HG02981 (cell line): ENCODE results near the gene CDIP1.

Experiments used
- ATAC-seq: cut with Tn5 transposase; IDR thresholded peaks from one replicate; pipeline ENCODE4 v1.9.1; 2021; ENCODE audit warnings: mild to moderate bottlenecking, moderate library complexity; ENCODE audit not compliant: unreplicated experiment

The CDIP1 gene

GRCh38 chr16:4539716-4540284, 1.2 kb upstream of the CDIP1 start:
- no peak for ATAC-seq

- ATAC-seq = peak; percentile 21
These were observed 913 bp downstream of the CDIP1 start for GRCh38 chr16:4537376-4538343.

DNA sequence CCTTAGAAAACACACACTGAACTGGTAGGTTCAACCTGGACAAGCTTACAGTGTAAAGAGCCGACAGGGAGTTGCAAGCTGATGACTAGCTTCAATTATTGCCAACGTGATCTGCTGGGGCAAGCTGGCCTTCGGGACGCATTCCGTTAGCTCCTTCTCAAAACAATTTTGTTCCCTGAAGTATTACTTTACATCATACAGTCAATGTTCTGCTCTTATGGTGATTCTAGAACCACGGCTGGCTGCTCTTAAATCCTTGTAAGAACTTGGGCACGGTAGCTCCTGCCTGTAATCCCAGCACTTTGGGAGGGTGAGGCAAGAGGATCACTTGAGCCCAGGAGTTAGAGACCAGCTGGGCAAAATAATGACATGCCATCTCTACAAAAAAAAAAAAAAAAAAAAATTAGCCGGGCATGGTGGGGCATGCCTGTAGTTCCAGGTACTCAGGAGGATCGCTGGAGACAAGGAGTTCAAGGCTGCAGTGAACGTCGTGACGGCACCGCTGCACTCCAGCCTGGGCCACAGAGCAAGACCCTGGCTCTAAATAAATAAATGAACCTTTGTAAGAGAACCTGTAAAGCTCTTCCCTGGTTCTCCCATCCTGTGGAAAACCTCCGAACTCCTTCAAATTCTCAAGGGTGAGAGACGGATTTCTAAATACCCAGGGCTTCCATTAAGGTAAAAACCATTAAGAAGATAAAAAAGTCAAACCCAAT, 2.0 kb downstream of the CDIP1 start:
- ATAC-seq = no peak

GRCh38 chr16:4535627-4536108, 2.9 kb downstream of the CDIP1 start:
- ATAC-seq = no peak

- ATAC-seq = no peak
These were observed 4.3 kb downstream of the CDIP1 start for GRCh38 chr16:4534151-4534790.

- ATAC-seq = no peak
These were observed 5.1 kb downstream of the CDIP1 start for GRCh38 chr16:4533490-4533889.

DNA sequence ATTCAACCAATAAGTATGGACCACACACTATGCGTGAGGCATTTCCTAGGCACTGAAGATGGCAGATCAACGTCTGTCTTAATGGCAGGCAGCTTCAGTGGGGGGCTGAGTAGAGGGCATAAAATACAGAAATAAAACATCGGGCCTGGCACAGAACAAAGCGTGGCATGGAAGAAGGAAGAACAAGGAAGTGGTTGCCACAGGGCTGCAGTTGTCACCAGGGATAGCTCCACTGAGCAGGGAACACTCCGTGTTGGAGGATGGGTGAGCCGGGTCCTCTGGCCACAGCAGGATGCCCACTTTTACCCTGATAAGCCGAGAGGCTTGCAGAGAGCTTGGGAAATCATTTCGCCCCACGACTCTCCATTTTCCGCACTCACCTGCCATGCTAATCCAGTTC, 6.3 kb downstream of the CDIP1 start:
- no peak for ATAC-seq

DNA sequence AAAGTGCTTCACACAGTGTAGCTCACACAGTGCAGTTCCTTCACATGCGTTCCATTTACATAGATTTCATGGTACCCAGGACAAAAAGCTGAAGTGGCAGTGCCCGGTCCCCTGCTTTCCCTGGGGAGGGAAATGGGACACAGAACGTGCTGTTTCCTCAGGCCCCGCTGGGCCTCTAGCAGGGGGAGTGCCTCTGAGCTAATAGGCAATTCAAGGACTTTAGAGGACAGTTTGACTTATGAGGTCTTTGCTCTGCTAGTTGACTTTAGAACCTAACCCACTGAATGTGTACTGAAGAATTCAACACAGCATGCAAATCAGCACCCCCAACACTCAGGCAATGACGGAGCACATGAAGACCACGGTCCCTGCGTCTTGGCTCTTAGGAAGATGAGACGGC, 6.8 kb downstream of the CDIP1 start:
- no peak for ATAC-seq

DNA sequence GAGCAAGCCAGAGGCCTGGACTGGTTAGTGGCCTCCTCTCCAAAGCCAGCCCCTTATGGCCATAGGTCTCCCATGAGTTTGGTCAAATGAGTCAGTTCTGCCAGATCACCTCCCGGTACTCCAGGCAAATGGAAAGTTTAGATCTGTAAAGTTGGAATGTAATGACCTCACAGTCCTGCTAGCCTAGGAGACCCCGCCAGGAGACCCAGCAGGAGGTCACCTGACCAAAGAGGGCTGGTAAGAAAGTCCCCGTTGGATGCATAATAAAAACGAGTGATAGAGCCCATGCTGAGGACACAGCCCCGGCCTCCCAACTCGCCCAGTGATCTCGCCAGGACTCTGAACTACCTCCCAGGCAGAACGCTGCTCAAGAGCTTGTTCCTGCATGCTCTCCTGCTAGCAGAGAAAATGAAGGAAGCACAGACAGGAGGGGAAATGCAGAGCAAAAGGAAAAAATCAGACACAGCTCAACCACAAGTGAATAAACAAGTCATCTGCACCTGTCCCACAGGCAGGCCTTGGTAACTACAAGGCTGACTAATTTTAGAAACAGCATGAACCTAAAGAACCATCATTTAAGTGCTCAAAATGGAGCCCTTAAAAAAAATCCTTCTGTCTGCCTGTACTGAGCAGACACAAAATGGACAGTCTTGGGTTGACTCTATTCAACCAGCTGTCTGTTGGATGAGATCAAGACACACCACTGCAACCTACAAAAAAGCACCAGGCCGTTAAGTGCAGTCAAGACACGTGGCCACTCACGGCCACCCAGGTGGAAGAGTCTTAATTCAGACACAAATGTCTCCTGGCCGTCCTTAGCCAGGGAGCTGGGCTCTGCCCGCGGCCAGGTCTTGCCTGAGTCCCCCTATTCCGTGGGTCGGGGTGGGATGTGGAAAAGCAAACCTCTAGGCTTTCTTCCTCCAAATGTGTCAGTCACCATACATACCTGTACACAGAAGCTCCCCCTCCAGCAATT, 9.2 kb downstream of the CDIP1 start:
- peak; percentile 50 for ATAC-seq

GRCh38 chr16:4525634-4526277, 12.8 kb downstream of the CDIP1 start:
- ATAC-seq = no peak

- ATAC-seq = no peak
These were observed 13.5 kb downstream of the CDIP1 start for GRCh38 chr16:4525069-4525468.

DNA sequence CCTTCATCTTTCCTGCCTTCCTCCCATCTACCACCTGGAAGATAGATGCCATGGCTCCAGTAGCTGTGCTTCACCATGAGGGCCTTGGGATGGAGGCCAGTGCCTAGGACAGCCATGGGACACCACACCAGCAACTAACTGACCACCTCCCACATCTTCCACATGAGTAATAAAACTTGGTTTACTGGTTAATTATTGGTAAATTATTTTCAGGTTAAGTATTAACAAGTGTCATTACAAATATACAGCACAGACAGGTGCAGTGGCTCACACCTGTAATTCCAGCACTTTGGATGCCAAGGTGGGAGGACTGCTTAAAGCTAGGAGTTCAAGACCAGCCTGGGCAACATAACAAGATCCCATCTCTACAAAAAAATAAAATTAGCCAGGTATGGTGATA, 14.0 kb downstream of the CDIP1 start:
- ATAC-seq = no peak

DNA sequence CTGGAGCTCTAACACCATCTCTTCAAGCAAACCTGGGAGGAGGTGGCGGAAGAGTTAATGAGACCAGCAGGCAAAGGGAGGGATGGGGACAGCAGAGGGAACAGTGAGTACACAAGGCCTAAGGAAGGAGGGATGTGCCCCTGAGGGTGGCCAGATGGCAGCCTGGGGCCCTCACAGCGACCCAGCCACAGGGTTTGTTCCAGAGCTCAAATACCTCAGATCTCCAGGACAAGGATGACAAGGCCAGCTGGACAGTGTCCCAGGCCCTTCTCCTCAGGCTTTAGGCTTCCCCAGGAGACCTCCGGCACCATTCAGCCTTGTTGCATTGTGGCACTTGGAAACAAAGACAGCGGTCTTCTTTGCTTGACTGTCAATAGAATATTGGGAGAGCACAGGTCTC, 14.9 kb downstream of the CDIP1 start:
- no peak for ATAC-seq

DNA sequence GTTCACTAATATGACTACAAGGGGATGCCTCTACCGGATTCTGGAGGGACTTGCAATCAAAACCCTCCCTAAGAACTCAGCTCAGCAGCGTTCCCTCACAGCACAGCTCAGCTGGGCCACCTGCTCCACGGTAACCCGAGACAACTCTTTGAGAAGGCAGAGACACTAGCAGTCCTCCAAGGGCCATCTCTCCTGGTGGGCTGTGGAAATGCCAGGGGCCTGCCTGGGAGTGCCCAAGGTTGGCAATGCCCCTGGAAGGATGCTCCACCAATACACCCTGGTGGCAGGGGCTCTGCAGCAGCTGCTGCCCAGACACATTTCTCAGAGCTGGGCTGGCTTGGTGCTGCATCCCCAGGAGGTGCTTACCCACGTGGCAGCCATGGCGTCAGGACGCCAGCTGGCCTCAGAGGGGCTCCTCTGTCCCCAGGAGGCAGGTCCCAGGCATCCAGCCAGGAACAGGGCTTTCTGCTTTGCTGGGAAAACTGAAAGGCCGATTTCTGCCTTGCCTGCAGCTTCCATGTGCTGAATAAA, 16.5 kb downstream of the CDIP1 start:
- no peak for ATAC-seq

DNA sequence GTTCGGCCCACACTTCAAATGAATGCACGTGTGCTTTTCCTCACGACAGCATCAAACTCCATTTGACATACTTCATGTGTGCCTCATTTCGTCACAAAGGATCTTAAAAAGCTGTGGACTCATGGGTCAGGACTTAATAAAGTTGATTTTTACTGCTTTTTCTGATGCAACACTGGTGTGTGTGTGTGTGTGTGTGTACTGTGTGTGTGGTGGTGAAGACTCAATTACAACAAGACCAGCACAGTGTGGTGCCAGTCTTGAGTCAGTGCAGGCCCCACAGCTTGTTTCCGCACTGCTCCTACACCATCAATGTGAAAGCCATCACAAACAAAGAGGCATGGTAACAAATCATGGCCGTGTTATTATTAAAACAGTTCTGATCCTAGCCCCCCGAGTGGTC, 17.7 kb downstream of the CDIP1 start:
- no peak for ATAC-seq

DNA sequence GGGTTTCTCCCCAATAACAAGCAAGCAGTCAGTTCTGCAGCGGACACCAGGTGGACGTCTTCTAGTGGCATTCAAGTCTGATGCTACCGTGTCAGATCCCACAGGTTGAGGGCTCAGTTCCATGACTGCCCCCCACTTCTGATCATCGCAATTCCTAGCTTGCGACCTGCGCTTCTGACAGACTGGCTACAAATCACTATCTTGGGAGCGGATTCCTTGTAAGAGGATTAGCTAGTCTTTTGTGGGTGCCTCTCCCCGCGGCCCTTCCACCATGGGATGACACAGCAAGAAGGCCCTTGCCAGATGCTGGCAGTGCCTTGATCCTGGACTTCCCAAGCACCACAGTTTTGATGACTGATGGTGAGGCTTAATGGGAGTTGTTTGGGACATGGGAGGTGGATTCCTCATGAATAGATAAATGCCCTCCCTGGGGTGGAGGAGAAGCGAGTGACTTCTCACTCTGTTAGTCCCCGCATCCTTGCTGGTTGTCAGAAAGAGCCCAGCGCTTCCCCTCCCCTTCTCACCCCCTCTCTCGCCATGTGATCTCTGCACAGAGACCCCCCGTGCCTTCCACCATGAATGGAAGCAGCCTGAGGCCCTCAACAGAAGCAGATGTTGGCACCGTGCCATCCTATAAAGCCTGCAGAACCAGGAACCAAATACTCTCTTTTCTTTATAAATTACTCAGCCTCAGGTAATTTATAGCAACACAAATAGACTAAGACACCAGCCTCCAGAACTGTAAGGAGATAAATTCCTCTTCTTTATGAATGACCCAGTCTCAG, 19.1 kb downstream of the CDIP1 start:
- no peak for ATAC-seq

GRCh38 chr16:4517812-4518680, 20.5 kb downstream of the CDIP1 start:
- ATAC-seq = no peak
